GM10248 (cell line): Measurements from ENCODE around the gene ACYP2.

ENCODE experiments used
- CTCF ChIA-PET: fragments of 300-600 bp; sonication (Branson Sonifier 250); formaldehyde crosslinking; extraction: SDS; loops from one replicate; lab custom pipeline; 2021; ENCODE audit warnings: antibody characterized with exemption; lab: Yijun Ruan, JAX
- POLR2A ChIA-PET: fragments of 350-650 bp; sonication (Branson Sonifier 250); formaldehyde crosslinking; extraction: SDS; loops from one replicate; lab custom pipeline; 2020; ENCODE audit warnings: antibody characterized with exemption; lab: Yijun Ruan, JAX
- DNase-seq: peaks from one replicate; pipeline ENCODE4 v3.0.0; 2012; ENCODE audit errors: extremely low spot score
- TF ChIP-seq, protein P1 (sequence below): IDR thresholded peaks from 2 replicates; pipeline ENCODE4 v1.5.1; 2012; ENCODE audit warnings: mild to moderate bottlenecking, low read depth; ENCODE audit errors: extremely low read depth, missing control alignments, control extremely low read depth

ACYP2 gene

GRCh38 chr2:54208364-54209240 lies 93.2 kb downstream of the ACYP2 start:
- POLR2A ChIA-PET: no interaction called here
- TF ChIP-seq, protein P1, sequence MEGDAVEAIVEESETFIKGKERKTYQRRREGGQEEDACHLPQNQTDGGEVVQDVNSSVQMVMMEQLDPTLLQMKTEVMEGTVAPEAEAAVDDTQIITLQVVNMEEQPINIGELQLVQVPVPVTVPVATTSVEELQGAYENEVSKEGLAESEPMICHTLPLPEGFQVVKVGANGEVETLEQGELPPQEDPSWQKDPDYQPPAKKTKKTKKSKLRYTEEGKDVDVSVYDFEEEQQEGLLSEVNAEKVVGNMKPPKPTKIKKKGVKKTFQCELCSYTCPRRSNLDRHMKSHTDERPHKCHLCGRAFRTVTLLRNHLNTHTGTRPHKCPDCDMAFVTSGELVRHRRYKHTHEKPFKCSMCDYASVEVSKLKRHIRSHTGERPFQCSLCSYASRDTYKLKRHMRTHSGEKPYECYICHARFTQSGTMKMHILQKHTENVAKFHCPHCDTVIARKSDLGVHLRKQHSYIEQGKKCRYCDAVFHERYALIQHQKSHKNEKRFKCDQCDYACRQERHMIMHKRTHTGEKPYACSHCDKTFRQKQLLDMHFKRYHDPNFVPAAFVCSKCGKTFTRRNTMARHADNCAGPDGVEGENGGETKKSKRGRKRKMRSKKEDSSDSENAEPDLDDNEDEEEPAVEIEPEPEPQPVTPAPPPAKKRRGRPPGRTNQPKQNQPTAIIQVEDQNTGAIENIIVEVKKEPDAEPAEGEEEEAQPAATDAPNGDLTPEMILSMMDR: no peak
- DNase-seq: no peak
- CTCF ChIA-PET: no interaction called here

DNA sequence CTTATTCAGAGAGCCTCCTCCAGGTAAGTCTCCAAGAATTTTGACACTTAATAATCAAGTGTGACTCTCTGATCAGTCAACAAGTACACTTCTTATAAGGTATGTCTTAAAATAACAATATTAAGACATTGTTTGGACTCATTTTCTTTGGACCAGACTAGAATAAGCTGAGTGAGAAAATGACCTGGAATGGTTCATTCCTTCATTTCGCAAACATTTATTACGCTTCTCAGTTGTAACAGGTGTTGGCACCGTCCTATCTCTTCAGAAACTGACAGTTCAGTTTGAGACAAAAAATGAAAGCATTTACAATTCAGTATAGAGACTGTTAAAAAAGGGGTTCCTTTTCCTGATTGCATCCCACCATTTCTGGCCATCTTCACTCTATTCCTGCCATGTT lies 94.0 kb downstream of the ACYP2 start:
- TF ChIP-seq, protein P1: no peak
- POLR2A ChIA-PET: no interaction called here
- CTCF ChIA-PET: interaction anchor here (1.2 kb wide), 1 partner anchor 14 kb away, joined by 3 read pairs; no protein-coding TSS in a partner anchor
- DNase-seq: no peak

GRCh38 chr2:54212456-54212855 lies 97.0 kb downstream of the ACYP2 start:
- ChIA-PET POLR2A (interaction anchor here (0.7 kb wide), 1 partner anchor 20 kb away, joined by 3 read pairs; no protein-coding TSS in a partner anchor), CTCF (interaction anchor here (1.0 kb wide), 1 partner anchor 11 kb away, joined by 3 read pairs; no protein-coding TSS in a partner anchor)
- TF ChIP-seq, protein P1: no peak
- no peak for DNase-seq

DNA sequence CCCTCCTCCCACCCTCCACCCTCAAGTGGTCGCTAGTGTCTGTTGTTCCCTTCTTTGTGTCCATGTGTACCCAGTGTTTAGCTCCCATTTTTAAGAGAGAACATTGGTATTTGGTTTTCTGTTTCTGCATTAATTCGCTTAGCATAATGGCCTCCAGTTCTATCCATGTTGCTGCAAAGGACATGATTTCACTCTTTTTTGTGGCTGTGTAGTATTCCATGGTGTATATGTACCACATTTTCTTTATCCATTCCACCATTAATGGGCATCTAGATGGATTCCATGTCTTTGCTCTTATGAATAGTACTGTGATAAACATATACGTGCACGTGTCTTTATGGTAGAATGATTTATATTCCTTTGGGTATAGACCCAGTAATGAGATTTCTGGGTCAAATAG lies 97.7 kb downstream of the ACYP2 start:
- ChIA-PET POLR2A (no interaction called here), CTCF (interaction anchor here (1.0 kb wide), 1 partner anchor 10 kb away, joined by 3 read pairs; no protein-coding TSS in a partner anchor)
- no peak for DNase-seq
- TF ChIP-seq, protein P1: no peak

DNA sequence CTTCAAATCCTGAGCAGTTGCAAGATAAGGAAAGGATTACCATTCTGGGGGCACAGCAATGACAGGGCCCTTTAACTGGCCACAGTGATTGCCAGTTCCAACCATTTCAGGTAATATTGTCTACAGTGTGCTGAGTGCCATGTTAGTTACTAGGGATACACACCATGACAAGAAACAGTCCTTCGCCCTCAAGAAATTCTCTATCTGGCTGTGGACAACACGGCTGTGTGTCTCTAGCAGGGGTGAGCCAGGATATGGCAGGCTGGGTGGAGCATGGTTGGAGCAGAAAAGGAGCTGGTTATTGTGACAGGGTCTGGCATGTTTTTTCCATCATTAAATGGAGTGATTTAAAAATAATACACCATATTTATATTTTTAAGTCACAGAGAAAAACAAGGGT lies 109.6 kb downstream of the ACYP2 start:
- POLR2A ChIA-PET: no interaction called here

GRCh38 chr2:54226260-54226659 lies 110.8 kb downstream of the ACYP2 start:
- CTCF ChIA-PET: no interaction called here
- TF ChIP-seq, protein P1: no peak
- POLR2A ChIA-PET: no interaction called here
- no peak for DNase-seq

More for the DNA sequence above, 109.6 kb downstream of the ACYP2 start:
- TF ChIP-seq, protein P1: no peak
- CTCF ChIA-PET: no interaction called here
- no peak for DNase-seq
